Skeletal muscle tissue (tissue), 4 donors: ENCODE results near the gene CDC34. TPM values are rescaled to one million over a fixed set of nuclear protein-coding genes. Genes with fewer than 3 reads are reported as not detected.

Experiments used
- H3K27ac ChIP-seq: one replicate; pipeline ENCODE4 v1.7.0; 2013; ENCODE audit warnings: mild to moderate bottlenecking, low read depth, low read length, inconsistent platforms
- H3K27me3 ChIP-seq, 3 donors: one replicate each; pipeline ENCODE4 v1.7.0; 2013; ENCODE audit warnings: low read length in 3 of 3; ENCODE audit not compliant: control insufficient read depth in 3 of 3, insufficient read depth in 3 of 3
- H3K36me3 ChIP-seq, 3 donors: one replicate each; pipeline ENCODE4 v1.7.0; 2013; ENCODE audit warnings: low read length in 3 of 3; ENCODE audit not compliant: control insufficient read depth in 3 of 3, insufficient read depth in 3 of 3
- H3K4me1 ChIP-seq, 3 donors: one replicate each; pipeline ENCODE4 v1.7.0; 2013; ENCODE audit warnings: low read length in 3 of 3, mild to moderate bottlenecking in 3 of 3; ENCODE audit not compliant: control insufficient read depth in 3 of 3, insufficient read depth in 3 of 3
- H3K4me3 ChIP-seq, 3 donors: one replicate each; pipeline ENCODE4 v1.7.0; 2013; ENCODE audit warnings: low read length in 3 of 3
- H3K9ac ChIP-seq, 3 donors: one replicate each; pipeline ENCODE4 v1.7.0; 2013; ENCODE audit warnings: low read length in 3 of 3, mild to moderate bottlenecking in 3 of 3, moderate library complexity in 2 of 3, low read depth in 1 of 3
- H3K9me3 ChIP-seq, 3 donors: one replicate each; pipeline ENCODE4 v1.7.0; 2013; ENCODE audit warnings: low read length in 3 of 3; ENCODE audit not compliant: control insufficient read depth in 3 of 3
- total RNA-seq: library from RNA; depleted of rRNA; stranded (reverse); fragments of >200 nt; gene quantifications from one replicate; pipeline ENCODE4 v1.2.3, GENCODE V29; 2014
- donor health status: Osteomylitis.

CDC34 gene
- total RNA-seq, 1 donor from 2014 or later = 73.1 TPM

DNA sequence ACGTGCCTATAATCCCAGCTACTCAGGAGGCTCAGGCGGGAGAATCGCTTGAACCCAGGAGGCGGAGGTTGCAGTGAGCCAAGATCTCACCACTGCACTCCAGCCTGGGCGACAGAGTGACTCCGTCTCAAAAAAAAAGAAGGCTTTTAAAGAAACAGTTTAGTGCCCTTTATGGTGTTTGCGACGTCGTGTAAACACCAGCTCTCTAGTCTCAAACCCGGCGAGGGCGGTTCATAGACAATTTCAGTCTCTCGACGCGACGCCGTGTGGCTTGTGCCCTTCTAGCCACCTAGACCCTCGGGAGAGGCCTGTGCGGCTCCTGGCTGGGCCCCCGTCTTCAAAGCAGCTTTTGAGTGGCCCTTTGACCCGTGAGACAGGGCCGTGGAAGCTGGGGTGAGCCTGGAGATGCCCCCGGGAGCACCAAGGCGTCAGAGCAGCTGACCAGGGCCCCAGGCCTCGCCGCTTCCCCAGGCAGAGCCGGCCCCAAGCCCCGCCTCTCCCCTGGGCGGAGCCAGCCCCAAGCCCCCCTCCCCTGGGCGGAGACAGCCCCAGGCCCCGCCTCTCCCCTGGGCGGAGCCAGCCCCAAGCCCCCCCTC is 40.3 kb upstream of the CDC34 start:
- Histone ChIP-seq H3K4me3 (no peak overlapping the region), H3K9ac (no peak overlapping the region), H3K27ac (no peak overlapping the region), H3K9me3 (no peaks in the 10 kb centered on the region), H3K27me3 (peaks cover 5 to 24% (median 5%) of the 10 kb centered on the region in 3 donors), H3K36me3 (no peaks in the 10 kb centered on the region), H3K4me1 (peaks cover 6 to 21% (median 11%) of the 10 kb centered on the region in 3 donors)

DNA sequence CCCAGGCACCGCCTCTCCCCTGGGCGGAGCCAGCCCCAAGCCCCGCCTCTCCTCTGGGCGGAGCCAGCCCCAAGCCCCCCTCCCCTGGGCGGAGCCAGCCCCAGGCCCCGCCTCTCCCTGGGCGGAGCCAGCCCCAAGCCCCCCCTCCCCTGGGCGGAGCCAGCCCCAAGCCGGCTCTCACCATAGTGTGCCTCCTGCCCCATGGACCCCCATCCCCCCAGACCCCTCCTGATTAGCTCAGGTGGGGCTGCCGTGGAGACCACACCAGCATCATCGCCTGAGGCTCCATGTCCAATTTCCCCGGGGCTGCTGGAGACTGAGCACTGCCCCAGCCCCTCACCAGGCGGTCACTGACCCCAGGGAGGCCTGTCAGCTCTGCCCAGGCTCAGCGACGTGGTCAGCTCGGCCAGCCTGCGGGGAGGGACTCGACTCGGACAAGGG is 39.4 kb upstream of the CDC34 start:
- Histone ChIP-seq H3K9me3 (no peaks in the 10 kb centered on the region), H3K27me3 (peaks cover 4 to 25% (median 6%) of the 10 kb centered on the region in 3 donors), H3K27ac (no peak overlapping the region), H3K4me1 (peaks cover 6 to 21% (median 11%) of the 10 kb centered on the region in 3 donors), H3K9ac (no peak overlapping the region), H3K4me3 (no peak overlapping the region), H3K36me3 (no peaks in the 10 kb centered on the region)

DNA sequence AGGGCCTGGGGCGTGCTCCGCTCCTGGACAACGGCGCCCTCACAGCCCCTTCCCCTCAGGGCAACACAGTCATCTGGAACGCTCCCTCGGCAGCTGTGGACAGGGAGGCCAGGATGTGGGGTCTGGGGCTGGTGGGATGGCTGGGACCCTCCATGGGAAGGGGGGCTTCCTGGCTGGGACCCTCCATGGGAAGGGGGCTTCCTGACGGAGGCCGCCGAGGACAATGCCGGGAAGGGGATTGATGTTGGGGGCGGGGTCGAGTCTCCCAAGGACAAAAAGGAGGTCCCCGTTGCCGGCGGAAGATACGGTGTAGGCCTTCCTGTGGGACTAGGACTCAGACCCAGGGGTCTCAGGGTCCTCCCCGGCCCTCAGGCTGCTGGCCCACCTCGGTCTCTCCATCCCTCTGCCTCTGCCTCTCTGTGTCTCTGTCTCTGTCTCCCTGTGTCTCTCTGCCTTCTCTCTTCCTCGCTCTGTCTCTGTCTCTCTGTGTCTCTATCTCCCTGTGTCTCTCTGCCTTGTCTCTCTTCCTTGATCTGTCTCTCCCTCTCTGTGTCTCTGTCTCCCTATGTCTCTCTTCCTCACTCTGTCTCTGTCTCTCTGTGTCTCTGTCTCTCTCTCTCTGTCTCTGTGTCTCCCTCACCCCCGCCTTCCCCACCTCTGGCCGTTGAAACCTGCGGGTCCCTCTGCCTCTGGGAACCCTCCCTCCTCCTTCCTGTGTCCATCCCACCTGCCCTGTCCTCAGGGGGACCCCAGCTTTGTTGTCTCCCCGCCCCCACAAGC is 38.0 kb upstream of the CDC34 start:
- Histone ChIP-seq H3K9me3 (no peaks in the 10 kb centered on the region), H3K36me3 (no peaks in the 10 kb centered on the region), H3K4me3 (no peak overlapping the region), H3K27ac (no peak overlapping the region), H3K4me1 (peaks cover 6 to 21% (median 11%) of the 10 kb centered on the region in 3 donors), H3K9ac (no peak overlapping the region), H3K27me3 (peaks cover 13 to 31% (median 16%) of the 10 kb centered on the region in 3 donors)

DNA sequence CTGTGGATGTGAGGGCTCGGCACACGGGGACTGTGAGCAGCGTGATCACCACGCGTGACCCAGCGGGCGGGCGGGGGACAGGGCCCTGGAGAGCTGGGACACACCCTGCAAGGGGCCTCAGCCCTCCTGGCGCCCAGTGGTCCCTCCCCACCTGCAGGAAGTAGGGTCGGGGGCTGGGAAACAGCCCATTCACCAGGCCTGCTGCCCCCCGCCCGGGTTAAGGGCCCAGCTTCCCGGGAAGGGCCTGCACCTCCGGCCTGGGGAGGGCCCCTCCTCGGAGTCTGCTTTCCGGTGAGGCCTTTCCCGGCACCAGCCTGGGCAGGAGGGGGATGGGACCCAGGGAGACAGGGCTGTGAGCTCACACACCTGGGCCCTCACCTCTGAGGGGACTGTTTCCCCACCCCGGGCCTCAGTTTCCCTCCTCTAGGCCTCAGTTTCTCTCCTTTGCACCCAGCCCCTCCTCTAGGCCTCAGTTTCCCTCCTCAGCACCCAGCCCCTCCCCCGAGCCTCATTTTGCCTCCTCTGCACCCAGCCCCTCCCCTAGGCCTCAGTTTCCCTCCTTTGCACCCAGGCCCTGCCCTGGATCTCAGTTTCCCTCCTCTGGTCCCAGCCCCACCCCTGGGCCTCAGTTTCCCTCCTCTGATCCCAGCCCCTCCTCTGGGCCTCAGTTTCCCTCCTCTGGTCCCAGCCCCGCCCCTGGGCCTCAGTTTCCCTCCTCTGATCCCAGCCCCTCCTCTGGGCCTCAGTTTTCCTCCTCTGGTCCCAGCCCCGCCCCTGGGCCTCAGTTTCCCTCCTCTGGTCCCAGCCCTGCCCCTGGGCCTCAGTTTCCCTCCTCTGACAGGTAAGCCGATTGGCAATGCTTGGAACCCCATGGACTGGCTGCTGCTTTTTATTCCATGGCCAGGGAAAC is 37.1 kb upstream of the CDC34 start:
- H3K9ac ChIP-seq = no peak overlapping the region
- H3K4me1 ChIP-seq = peaks cover 6 to 20% (median 11%) of the 10 kb centered on the region in 3 donors
- no peak overlapping the region for H3K27ac ChIP-seq
- H3K9me3 ChIP-seq = no peaks in the 10 kb centered on the region
- H3K4me3 ChIP-seq = no peak overlapping the region
- no peaks in the 10 kb centered on the region for H3K36me3 ChIP-seq
- peaks cover 19 to 37% (median 23%) of the 10 kb centered on the region in 3 donors for H3K27me3 ChIP-seq

DNA sequence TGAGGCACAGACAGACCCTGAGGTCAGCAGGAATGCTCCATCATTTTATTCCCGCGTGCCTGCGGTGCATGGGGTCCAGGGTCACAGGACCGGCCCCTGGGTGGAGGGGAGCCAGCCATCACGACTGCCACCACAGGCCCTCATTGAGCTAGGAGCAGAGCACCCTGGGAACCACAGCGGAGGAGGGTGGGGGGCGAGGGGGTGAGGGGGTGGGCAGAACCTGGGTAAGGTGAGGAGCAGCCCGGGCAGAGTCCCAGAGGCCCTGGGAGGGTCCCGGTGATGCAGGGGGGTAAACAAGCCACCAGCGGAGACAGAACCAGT is 36.5 kb upstream of the CDC34 start:
- no peak overlapping the region for H3K27ac ChIP-seq
- H3K36me3 ChIP-seq = no peaks in the 10 kb centered on the region
- no peak overlapping the region for H3K9ac ChIP-seq
- no peaks in the 10 kb centered on the region for H3K9me3 ChIP-seq
- peaks cover 3 to 14% (median 6%) of the 10 kb centered on the region in 3 donors for H3K4me1 ChIP-seq
- H3K27me3 ChIP-seq = peaks cover 22 to 41% (median 23%) of the 10 kb centered on the region in 3 donors
- no peak overlapping the region for H3K4me3 ChIP-seq

DNA sequence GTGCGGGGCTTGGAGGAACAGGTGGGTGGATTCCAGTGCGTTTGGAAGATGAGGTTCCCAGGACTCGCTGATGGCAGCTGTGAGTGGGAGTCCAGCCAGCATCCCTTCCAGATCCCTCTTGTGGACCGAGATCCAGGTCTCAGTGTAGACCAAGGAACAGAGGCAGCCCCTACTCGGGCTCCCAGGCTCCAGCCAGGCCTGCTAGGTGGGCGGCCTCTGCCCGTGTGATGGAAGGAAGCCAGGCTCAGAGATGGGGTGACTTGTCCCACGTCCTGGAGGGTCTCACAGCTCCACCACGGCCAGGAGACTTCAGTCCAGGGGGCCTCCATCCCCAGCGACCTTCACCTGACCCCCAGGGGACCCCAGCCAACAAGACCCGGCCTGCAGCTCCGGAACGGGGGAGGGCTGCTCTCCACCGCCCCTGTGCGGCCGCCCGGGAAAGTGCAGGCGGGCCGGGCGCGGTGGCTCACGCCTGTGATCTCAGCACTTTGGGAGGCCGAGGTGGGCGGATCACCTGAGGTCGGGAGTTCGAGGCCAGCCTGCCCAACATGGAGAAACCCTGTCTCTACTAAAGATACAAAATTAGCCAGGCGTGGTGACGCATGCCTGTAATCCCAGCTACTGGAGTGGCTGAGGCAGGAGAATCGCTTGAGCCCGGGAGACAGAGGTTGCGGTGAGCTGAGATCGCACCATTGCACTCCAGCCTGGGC is 36.0 kb upstream of the CDC34 start:
- Histone ChIP-seq H3K36me3 (no peaks in the 10 kb centered on the region), H3K27ac (no peak overlapping the region), H3K9ac (no peak overlapping the region), H3K9me3 (no peaks in the 10 kb centered on the region), H3K27me3 (peaks cover 22 to 43% (median 23%) of the 10 kb centered on the region in 3 donors), H3K4me1 (peaks cover 3 to 9% (median 3%) of the 10 kb centered on the region in 3 donors), H3K4me3 (no peak overlapping the region)

DNA sequence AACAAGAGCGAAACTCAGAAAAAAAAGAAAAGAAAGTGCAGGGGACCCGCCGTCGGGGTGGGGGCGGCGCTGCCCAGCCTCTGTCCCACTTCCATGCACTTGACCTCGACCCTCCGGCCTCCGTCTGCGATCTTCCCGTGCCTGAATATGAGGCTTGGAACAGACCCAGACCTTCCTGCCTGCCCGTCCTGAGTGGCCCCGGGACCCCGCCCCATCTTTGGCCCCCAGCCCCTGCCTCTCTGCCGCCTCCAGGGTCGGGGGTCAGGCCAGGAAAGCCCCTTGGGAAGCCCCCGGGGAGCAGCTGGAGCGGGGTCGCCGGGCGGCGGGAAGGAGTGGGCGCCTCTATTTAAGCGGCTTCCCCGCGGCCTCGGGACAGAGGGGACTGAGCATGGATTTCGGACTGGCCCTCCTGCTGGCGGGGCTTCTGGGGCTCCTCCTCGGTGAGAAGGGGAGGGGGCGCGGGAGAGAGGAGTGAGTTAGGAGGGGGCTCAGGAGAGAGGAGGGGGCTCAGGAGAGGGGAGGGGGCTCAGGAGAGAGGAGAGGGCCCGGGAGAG is 35.4 kb upstream of the CDC34 start, which contains the start of gene MADCAM1:
TSS of gene MADCAM1 (plus strand) at position 375 of the 554 bp plus-strand sequence. CDS start at position 389, 14 bp downstream.
- H3K27me3 ChIP-seq = peaks cover 22 to 43% (median 23%) of the 10 kb centered on the region in 3 donors
- H3K9ac ChIP-seq = no peak within 1 kb of the TSS
- peaks cover 3 to 9% (median 3%) of the 10 kb centered on the region in 3 donors for H3K4me1 ChIP-seq
- no peak within 1 kb of the TSS for H3K4me3 ChIP-seq
- H3K27ac ChIP-seq = no peak within 1 kb of the TSS
- H3K36me3 ChIP-seq = no peaks in the 10 kb centered on the region
- H3K9me3 ChIP-seq = no peaks in the 10 kb centered on the region

DNA sequence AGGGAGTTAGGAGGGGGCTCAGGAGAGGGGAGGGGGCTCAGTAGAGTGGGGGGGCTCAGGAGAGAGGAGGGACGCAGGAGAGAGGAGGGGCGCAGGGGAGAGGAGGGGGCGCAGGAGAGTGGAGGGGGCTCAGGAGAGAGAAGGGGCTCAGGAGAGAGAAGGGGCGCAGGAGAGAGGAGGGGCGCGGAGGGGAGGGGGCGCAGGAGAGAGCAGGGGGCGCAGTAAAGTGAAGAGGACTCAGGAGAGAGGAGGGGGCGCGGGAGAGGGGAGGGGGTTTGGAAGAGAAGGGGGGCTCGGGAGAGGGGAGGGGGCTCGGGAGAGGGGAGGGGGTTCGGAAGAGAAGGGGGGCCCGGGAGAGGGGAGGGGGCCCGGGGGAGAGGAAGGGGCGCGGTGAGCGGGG is 34.6 kb upstream of the CDC34 start:
- H3K9me3 ChIP-seq = no peaks in the 10 kb centered on the region
- no peak overlapping the region for H3K4me3 ChIP-seq
- H3K4me1 ChIP-seq = peaks cover 3 to 9% (median 3%) of the 10 kb centered on the region in 3 donors
- no peaks in the 10 kb centered on the region for H3K36me3 ChIP-seq
- no peak overlapping the region for H3K27ac ChIP-seq
- H3K27me3 ChIP-seq = peaks cover 22 to 43% (median 23%) of the 10 kb centered on the region in 3 donors
- no peak overlapping the region for H3K9ac ChIP-seq

DNA sequence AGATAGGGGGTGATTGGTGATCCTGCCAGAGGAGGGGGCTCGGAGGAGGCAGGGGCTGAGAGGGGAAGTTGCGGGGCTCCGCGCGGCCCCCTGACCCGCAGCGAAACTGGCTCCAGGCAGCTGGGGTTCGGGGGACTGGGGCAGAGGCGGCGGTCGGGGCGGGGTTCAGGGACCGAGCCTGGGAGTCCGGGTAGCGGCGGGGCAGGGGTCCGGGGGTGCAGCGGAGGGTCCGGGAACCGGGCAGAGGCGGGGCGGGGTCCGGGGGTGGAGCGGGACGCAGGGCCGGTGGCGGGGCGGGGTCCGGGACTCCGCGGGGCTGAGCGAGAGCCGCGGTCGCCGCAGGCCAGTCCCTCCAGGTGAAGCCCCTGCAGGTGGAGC is 34.1 kb upstream of the CDC34 start:
- Histone ChIP-seq H3K27me3 (peaks cover 22 to 43% (median 23%) of the 10 kb centered on the region in 3 donors), H3K4me1 (peaks cover 3 to 9% (median 3%) of the 10 kb centered on the region in 3 donors), H3K9me3 (no peaks in the 10 kb centered on the region), H3K27ac (no peak overlapping the region), H3K9ac (no peak overlapping the region), H3K4me3 (no peak overlapping the region), H3K36me3 (no peaks in the 10 kb centered on the region)
